GM21723 (cell line): Measurements from ENCODE around the gene COPG1.
A peak's percentile ranks its signal among the peaks of the same experiment; 100 is the strongest.

Experiments
- ATAC-seq: cut with Tn5 transposase; IDR thresholded peaks from one replicate; pipeline ENCODE4 v1.9.1; 2021; ENCODE audit warnings: mild to moderate bottlenecking, moderate library complexity; ENCODE audit not compliant: unreplicated experiment

The COPG1 gene

DNA sequence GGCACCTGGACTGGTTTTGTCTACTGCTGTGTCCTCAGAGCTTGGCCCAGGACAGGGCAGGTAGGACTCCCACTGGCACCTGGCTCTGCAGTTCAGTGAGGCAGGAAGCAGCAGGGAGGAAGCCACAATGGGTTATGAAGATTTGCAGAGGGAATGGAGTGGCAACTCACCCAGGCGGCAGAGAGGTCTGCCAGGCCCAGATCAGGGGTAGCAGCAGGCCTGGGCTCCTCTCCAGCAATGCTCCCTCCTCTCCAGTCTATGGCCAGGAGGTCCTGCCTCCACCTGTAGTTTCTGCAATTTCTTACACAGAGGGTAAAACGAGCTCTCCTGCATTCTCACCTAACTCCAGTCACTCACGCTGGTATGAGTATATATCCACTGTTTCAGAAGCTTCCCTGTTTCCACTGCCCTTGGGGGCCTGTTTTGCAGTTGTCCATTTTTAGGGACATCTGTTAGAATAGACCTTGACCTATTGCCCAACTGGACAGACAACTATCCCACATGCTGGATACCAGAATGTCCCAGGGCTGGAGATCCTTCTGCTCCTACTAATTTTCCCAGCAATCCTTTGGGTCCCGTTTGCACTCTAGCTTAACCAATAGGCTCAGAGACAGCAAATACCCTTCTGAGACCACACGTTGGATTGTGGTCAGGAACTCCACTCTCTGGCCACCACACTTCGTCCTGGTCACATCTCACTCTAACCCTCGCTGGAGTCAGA, 64.4 kb downstream of the COPG1 start:
- no peak for ATAC-seq

- ATAC-seq: peak; percentile 29
Measured at GRCh38 chr3:129314386-129315222, 65.2 kb downstream of the COPG1 start.

DNA sequence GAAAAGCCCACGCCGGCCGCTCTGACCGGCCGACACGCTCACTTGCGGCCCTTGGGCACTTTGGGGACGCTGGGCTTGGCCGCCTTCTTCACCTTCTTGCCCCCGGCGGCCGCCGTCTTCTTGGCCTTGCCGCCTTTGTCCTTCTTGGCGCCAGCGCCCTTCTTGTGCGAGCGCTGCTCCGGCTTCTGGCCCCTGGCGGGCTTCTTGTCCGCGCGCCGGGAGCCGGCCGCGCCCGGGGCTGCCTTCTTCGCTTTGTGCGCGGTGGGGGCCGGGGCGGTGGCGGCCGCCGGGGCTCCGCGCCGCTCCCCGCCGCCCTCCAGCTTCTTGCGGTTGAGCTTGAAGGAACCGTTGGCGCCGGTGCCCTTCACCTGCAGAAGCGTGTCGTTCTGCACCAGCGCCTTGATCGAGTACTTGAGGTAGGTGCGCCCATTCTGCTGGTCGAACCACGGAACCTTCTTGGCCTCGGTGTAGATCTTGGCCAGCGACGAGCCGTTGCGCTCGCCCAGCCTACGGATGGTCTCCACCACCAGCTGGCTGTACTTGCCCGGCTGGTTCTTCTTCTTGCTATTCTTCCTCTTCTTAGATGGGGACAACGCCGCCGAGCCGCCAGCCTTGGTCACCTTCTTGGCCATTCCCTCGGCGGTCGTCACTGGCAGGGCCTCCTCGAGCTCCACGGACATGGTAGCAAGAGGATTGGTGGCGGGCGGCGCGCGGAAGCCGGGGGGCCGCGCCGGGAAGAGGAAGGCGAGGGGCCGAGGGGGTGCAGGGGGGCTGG, 66.0 kb downstream of the COPG1 start:
- ATAC-seq: no peak

DNA sequence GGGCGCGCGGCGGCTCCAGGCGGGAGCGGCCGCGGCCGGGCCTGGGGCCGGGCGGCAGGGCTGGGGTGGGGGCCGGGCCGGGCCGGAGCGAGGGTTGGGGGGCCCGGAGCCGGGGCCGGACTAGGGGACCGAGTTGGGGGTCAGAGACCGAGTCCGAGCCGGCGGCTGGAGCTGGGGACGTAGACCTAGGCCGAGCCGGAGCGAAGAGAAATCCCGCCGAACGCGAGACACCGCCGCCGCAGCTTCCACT, 66.5 kb downstream of the COPG1 start:
- no peak for ATAC-seq

- ATAC-seq: peak; percentile 55
Measured at GRCh38 chr3:129316248-129317013, 67.0 kb downstream of the COPG1 start.

DNA sequence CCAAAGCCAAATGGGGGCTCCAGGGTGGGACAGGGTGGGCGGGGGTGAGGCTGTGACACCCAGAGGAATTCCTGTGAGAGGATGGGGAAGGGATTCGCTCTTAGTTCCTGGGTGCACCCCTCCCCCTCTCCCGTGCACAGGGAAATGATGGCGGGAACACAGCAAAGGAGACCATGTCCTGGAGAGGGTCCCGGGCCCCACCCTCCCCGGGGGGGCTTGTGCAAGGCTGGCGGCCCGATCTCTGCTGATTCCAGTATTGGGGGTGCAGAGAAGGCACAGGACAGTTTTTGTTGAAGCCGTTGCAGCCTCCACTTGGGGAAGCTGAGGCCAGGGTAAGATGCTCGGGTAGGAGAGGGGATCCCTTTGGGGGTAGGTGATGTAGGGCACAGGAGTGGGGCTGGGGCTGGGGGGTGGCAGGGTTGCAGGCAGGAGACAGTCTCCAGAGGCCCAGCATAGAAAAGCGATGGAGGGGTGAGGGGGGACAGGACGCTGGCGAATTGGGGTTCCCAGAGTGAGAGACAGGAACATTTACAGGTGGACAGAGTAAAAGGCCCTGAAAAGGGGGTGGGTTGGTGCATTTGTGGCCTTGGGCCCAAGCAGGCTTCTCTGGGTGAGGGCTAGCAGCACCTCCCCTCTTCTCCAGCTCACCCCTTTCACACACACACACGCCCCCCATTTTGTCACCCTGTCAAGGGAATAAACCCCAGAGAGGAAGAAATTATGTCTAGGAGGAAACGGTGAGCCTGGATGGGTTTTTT, 67.8 kb downstream of the COPG1 start:
- no peak for ATAC-seq

DNA sequence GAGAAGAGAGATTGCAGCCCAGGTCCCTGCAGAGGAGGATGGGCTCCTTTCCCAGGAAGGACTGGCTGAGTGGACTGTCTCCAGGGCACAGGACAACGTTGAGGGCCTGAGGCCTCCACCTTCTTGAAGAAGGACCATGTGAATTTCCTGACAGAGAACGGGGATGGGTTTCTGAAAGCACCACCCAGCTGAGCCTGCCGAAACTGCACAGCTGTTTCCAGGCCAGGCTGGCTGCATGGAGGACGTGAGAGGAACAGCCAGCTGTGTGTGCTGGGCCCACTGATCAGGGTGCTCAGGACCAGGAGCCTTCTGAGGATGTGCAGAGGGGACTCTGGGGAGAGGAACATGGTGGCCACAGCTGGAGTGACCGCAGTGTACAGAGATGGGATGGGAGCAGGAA, 68.4 kb downstream of the COPG1 start:
- ATAC-seq: no peak

DNA sequence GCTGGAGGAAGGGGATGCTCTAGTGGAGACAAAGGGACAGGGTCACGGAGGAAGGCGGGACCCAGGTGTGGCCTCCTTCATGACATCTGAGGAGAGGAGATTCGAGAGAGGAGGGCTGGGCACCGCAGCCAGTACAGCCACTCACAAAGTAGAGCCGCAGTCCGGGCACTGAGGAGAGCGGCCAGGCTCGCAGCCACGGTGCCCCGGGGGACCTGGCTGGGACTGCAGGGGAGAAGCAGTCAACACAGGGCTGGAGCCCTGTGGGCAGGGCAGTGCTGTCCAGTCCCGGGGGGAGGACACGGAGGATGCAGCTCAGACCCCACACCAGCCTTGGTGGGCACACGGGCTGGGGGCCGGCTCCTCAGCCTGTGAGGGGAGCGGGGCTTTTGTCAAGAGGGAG, 69.5 kb downstream of the COPG1 start:
- ATAC-seq: no peak

GRCh38 chr3:129320261-129320660, 70.9 kb downstream of the COPG1 start:
- ATAC-seq: no peak

- no peak for ATAC-seq
Measured at GRCh38 chr3:129320825-129321487, 71.5 kb downstream of the COPG1 start.

- no peak for ATAC-seq
Measured at GRCh38 chr3:129321887-129322286, 72.5 kb downstream of the COPG1 start.

DNA sequence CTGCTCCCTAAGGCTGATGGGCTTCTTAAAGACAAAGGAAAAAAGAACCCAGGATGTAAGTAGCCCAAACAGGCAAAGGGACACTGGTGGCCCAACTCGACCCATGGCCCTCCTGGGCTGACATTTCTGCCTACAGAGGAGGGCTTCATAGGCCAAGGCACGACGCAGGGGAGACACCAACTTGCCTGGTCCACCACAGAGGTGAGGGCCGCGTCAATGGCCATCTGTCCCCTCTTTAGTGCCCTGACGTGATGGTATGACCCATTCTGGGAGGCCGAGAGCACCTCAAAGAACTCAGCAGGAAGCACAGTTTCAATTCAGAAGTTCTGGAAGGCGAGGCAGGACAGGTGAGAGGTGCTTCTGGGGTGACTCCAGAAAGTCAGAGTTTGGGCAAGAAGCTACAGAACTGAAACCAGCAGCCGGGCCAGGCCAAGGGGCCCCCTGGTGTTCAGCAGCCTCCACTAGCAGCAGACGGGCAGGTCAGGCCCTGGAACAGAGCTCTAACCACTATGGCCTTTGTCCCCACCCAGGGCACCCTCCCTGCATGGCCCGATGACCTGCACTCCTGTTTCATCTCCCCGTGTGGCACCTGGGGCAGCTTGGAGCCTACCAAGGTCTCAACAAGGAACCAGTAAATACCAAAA, 74.4 kb downstream of the COPG1 start:
- no peak for ATAC-seq

- ATAC-seq: no peak
Measured at GRCh38 chr3:129324855-129325254, 75.4 kb downstream of the COPG1 start.

DNA sequence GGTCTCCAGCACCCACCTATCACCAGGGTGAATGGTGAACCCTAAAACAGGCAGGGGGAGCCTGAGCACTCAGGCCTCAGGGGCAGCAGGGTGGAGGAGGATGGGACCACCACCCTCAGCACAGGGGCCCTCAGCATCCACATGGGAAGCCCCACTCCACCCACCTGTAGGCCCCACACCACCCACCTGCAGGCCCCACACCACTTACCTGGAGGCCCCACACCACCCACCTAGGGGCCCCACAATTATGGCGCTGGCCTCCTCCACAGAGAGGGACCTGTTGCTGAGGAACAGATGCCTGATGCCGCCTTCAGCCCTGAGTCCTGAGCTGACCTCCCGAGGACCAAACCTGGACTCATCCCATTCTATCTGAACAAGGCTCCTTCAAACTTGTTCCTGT, 76.0 kb downstream of the COPG1 start:
- ATAC-seq: no peak

DNA sequence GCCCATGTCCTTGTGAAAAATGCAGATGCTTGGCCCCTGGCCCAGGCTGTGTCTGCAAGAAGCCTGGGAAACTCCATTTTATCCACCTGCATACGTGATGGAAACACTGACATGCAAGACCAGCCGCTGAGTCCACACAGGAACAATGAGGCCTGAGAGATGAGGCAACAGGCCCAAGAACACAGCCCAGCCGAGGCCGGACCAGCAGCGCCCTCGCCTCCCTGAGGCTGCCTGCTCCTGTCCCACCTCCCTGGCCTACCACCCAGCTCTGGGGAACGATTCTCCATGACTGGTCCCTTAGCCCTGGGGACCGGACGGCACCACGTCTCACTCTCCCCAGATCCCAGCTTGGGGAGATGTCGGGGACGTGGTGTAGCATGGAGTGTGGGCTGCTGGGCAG, 76.7 kb downstream of the COPG1 start:
- no peak for ATAC-seq

DNA sequence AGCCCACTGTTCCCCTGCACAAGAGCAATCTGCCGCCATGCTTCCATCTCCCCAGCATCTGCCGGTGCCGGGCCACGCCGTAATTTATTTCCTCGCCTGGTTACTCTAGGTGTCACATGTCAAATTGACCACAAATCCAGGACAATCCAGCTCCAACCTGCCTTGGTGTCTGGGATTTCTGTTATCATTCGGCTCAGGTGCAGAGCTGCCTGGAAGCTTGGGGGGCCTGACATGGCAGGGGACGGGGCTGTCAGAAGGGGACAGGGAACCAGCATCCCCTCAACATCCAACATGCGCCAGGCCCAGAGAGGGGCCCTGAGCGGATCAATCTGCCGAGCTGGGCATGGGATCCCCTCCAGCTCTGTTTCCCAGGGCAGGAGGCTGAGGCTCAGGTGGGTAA, 77.2 kb downstream of the COPG1 start:
- ATAC-seq: no peak
